K562 (cell line): ENCODE data around the gene IL1F10. TPM values are rescaled to one million over a fixed set of nuclear protein-coding genes. Genes with fewer than 3 reads are reported as not detected.

ENCODE experiments used
- ATAC-seq: fragments of 200-7000 bp; cut with Tn5 transposase; 3 replicates; pipeline ENCODE4 v1.9.1; 2020; ENCODE audit warnings: moderate library complexity
- BruUV-seq: library from RNA; stranded (reverse); fragments of 400-500 nt; replicated peaks from 2 replicates; lab custom pipeline; 2021; lab: Mats Ljungman, UMichigan
- CTCF ChIA-PET: fragments of 300-600 bp; formaldehyde crosslinking; extraction: SDS; loops from one replicate; lab custom pipeline; 2021; ENCODE audit warnings: low intra/inter-chr PET ratio; lab: Yijun Ruan, JAX
- POLR2A ChIA-PET: fragments of 300-600, 350-650 bp; sonication (Branson Sonifier 250); formaldehyde crosslinking; extraction: SDS; loops from one replicate; lab custom pipeline; 2021; ENCODE audit warnings: antibody characterized with exemption, inconsistent platforms; lab: Yijun Ruan, JAX
- DNase-seq, 4 experiments: peaks; one replicate each; pipeline versions ENCODE4 v3.0.0 to v3.0.0-alpha.2; 2011 to 2018; ENCODE audit warnings: low spot score in 3 of 4, mixed read lengths in 3 of 4; ENCODE audit errors: extremely low read depth in 1 of 4
- FAIRE-seq: peaks from 2 replicates; lab custom pipeline; 2011; peaks lifted over from hg19 to GRCh38; lab: Jason Lieb, UNC
- H2AFZ ChIP-seq: 2 replicates; pipeline ENCODE4 v1.6.0; 2011; ENCODE audit warnings: low read depth, low read length, control low read depth, inconsistent platforms
- H3K27ac ChIP-seq: fragments of 200-600 bp; 3 replicates; pipeline ENCODE4 v1.8.0; 2011; ENCODE audit warnings: low read depth, mild to moderate bottlenecking, control low read depth, inconsistent platforms, low read length, moderate library complexity, mixed read lengths; ENCODE audit errors: extremely low read depth
- H3K27me3 ChIP-seq, 2 experiments: fragments of 300-600 bp in 1 of 2; 2 replicates in 1 of 2; 3 replicates in 1 of 2; pipeline versions ENCODE4 v1.6.0 to v1.8.0; 2011; ENCODE audit warnings: inconsistent platforms in 2 of 2, low read length in 2 of 2, mild to moderate bottlenecking in 1 of 2, mixed read lengths in 1 of 2, moderate library complexity in 1 of 2; ENCODE audit not compliant: control insufficient read depth in 2 of 2, insufficient read depth in 2 of 2
- H3K36me3 ChIP-seq: fragments of 300-600 bp; 3 replicates; pipeline ENCODE4 v1.8.0; 2011; ENCODE audit warnings: mild to moderate bottlenecking, low read length, inconsistent platforms; ENCODE audit not compliant: control insufficient read depth, insufficient read depth
- H3K4me1 ChIP-seq, 2 experiments: fragments of 200-600 bp in 1 of 2; replicated peaks in 1 of 2; 2 replicates in 1 of 2; 3 replicates in 1 of 2; pipeline versions ENCODE4 v1.5.1 to v1.8.0; 2011; ENCODE audit warnings: inconsistent platforms in 2 of 2, low read length in 2 of 2, mild to moderate bottlenecking in 1 of 2, mixed read lengths in 1 of 2, moderate library complexity in 1 of 2; ENCODE audit not compliant: control insufficient read depth in 2 of 2, insufficient read depth in 2 of 2
- H3K4me2 ChIP-seq: 2 replicates; pipeline ENCODE4 v1.6.1; 2011; ENCODE audit warnings: low read length, control low read depth, inconsistent platforms, mixed read lengths; ENCODE audit not compliant: insufficient read depth
- H3K4me3 ChIP-seq: fragments of 200-600 bp; sonication (generic), shearing (Covaris generic); 2 replicates; pipeline ENCODE4 v1.5.1; 2016; ENCODE audit warnings: control low read depth, inconsistent platforms
- H3K79me2 ChIP-seq: fragments of 200-600 bp; 3 replicates; pipeline ENCODE4 v1.8.0; 2011; ENCODE audit warnings: low read length, inconsistent platforms; ENCODE audit not compliant: control insufficient read depth, insufficient read depth
- H3K9ac ChIP-seq, 2 experiments: 2 replicates each; pipeline versions ENCODE4 v1.6.0 to v1.6.1; 2011; ENCODE audit warnings: low read depth in 2 of 2, low read length in 2 of 2, control low read depth in 1 of 2, inconsistent platforms in 1 of 2, mild to moderate bottlenecking in 1 of 2, mixed read lengths in 1 of 2; ENCODE audit not compliant: insufficient read depth in 1 of 2
- H3K9me1 ChIP-seq: one replicate; pipeline ENCODE4 v1.6.0; 2011; ENCODE audit warnings: inconsistent platforms, mild to moderate bottlenecking, low read length, moderate library complexity; ENCODE audit not compliant: control insufficient read depth, insufficient read depth
- H3K9me3 ChIP-seq: replicated peaks from 2 replicates; pipeline ENCODE4 v1.5.1; 2011; ENCODE audit warnings: low read depth, low read length, inconsistent platforms; ENCODE audit not compliant: control insufficient read depth, insufficient read depth
- H4K20me1 ChIP-seq: replicated peaks from 2 replicates; pipeline ENCODE4 v1.6.1; 2011; ENCODE audit warnings: low read length, inconsistent platforms, mixed read lengths; ENCODE audit not compliant: control insufficient read depth, insufficient read depth
- SOX6 ChIP-seq: fragments of 450-650 bp; IDR thresholded peaks from 2 replicates; pipeline ENCODE4 v1.6.1; 2014; ENCODE audit warnings: mild to moderate bottlenecking
- WGBS: fragments of 100-300 bp; shearing (Covaris generic); methylation state at CpG from one replicate; pipeline ENCODE4 v1.1.6; 2016; ENCODE audit warnings: low coverage, mixed read lengths; ENCODE audit not compliant: insufficient coverage; ENCODE audit errors: missing lambda C conversion rate; 5-methylcytosine and 5-hydroxymethylcytosine counted together
- in situ Hi-C: fragments of 300-500 bp; cut with MboI; formaldehyde crosslinking; loops from 4 replicates; pipeline ENCODE4 v1.15.0; 2018; ENCODE audit warnings: inconsistent platforms, mixed read lengths
- intact Hi-C: fragments of 100-400 bp; cut with micrococcal nuclease; formaldehyde crosslinking; loops from 2 replicates; pipeline ENCODE4 v1.14.2; 2022
- polyA plus RNA-seq, 8 experiments: library from polyadenylated mRNA; depleted of rRNA in 4 of 8; stranded (reverse) in 5 of 8; unstranded in 3 of 8; fragments of >200 nt; fragmentation: Nextera tagmentation in 2 of 8; fragmentation: Illumina TruSeq in 1 of 8; extraction: Ambion mirVana in 2 of 8; extraction: Trizol in 1 of 8; gene quantifications; 2 replicates each; pipeline versions ENCODE4 v1.2.1 to v1.2.3, GENCODE V29; 2011 to 2014; ENCODE audit warnings: inconsistent platforms in 1 of 8, missing spikeins in 1 of 8
- total RNA-seq, 7 experiments: library from RNA; depleted of rRNA in 6 of 7; stranded (reverse); fragments of >200 nt in 6 of 7; fragmentation: Illumina TruSeq in 2 of 7; extraction: Trizol in 2 of 7; gene quantifications; 2 replicates each; pipeline versions ENCODE4 v1.2.1 to v1.2.3, GENCODE V29; 2011 to 2021; ENCODE audit warnings: low replicate concordance in 1 of 7
- TF ChIP-seq, protein P1 (sequence below): fragments of 450-650 bp; formaldehyde crosslinking; IDR thresholded peaks from 2 replicates; pipeline ENCODE4 v1.4.0; 2020; ENCODE audit warnings: mild to moderate bottlenecking
- TF ChIP-seq, protein P2 (sequence below): fragments of 250-450 bp; sonication (Bioruptor Pico); IDR thresholded peaks from 2 replicates; pipeline ENCODE4 v1.9.0; 2021; ENCODE audit warnings: mild to moderate bottlenecking
- TF ChIP-seq, protein P3 (sequence below): fragments of 450-650 bp; conservative IDR thresholded peaks from 2 replicates; pipeline ENCODE4 v1.6.1; 2016; ENCODE audit warnings: missing genetic modification characterization, low read depth, mild to moderate bottlenecking, control low read depth, missing compliant biosample characterization

Gene IL1F10
- total and polyA plus RNA-seq, 9 of the 15 experiments (the other 6 are each of a cell fraction or from before 2014, with no cell fraction given), result not detected

DNA sequence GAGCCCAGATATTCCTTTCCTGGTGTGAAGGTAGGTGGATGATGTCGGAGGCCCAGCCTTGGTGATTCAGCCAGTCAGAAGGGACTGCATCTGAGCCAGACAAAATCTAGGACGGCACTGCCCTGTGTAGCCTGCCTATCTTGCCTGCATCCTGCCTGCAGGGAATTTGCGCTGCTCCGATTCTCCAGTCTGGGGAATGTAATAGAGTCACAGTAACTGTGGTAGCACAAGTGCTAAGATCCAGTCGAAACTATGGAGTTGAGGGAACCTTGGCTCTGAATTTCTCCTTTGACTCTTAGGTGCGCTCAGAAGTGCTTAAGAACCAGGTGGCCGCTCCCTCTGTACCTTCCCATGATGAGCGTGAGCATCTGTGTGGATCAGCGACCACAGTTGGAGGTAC is 31.0 kb upstream of the IL1F10 start:
- Histone ChIP-seq H3K4me2 (no peak overlapping the region), H3K9me1 (no peaks in the 10 kb centered on the region), H3K4me1 (peaks cover 0 to 21% of the 10 kb centered on the region in 2 experiments; a peak in 2 of 5 replicates), H3K9ac (no peak overlapping the region), H3K79me2 (no peaks in the 10 kb centered on the region), H4K20me1 (no peaks in the 10 kb centered on the region), H3K27ac (no peak overlapping the region), H3K27me3 (no peaks in the 10 kb centered on the region), H3K9me3 (no peaks in the 10 kb centered on the region), H2AFZ (peak overlapping the region; percentile 20; the same call in 1 of the 2 replicates), H3K36me3 (no peaks in the 10 kb centered on the region), H3K4me3 (no peak overlapping the region)
- no peak for ATAC-seq
- BruUV-seq, result no TSS peak
- intact Hi-C loops, result no loop called here
- in situ Hi-C loops, result no loop called here
- no peak for FAIRE-seq
- DNase-seq, result no peak
- ChIA-PET CTCF (no interaction called here), POLR2A (interaction anchor here (0.5 to 1.2 kb wide), 2 partner anchors 9 to 63 kb away, joined by 3 to 4 read pairs; no protein-coding TSS in a partner anchor)
- WGBS, result 62% methylated on average over 9 of the region's 9 CpGs
- TF ChIP-seq SOX6, result no peak
- TF ChIP-seq, protein P1, sequence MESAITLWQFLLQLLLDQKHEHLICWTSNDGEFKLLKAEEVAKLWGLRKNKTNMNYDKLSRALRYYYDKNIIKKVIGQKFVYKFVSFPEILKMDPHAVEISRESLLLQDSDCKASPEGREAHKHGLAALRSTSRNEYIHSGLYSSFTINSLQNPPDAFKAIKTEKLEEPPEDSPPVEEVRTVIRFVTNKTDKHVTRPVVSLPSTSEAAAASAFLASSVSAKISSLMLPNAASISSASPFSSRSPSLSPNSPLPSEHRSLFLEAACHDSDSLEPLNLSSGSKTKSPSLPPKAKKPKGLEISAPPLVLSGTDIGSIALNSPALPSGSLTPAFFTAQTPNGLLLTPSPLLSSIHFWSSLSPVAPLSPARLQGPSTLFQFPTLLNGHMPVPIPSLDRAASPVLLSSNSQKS (CRISPR knock-in tag), result no peak
- TF ChIP-seq, protein P2, sequence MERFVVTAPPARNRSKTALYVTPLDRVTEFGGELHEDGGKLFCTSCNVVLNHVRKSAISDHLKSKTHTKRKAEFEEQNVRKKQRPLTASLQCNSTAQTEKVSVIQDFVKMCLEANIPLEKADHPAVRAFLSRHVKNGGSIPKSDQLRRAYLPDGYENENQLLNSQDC (CRISPR knock-in tag), result no peak
- TF ChIP-seq, protein P3, sequence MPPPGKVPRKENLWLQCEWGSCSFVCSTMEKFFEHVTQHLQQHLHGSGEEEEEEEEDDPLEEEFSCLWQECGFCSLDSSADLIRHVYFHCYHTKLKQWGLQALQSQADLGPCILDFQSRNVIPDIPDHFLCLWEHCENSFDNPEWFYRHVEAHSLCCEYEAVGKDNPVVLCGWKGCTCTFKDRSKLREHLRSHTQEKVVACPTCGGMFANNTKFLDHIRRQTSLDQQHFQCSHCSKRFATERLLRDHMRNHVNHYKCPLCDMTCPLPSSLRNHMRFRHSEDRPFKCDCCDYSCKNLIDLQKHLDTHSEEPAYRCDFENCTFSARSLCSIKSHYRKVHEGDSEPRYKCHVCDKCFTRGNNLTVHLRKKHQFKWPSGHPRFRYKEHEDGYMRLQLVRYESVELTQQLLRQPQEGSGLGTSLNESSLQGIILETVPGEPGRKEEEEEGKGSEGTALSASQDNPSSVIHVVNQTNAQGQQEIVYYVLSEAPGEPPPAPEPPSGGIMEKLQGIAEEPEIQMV (tag), result no peak
